Panc1 (cell line): ENCODE results near the gene ITLN2. TPM values are rescaled to one million over a fixed set of nuclear protein-coding genes. Genes with fewer than 3 reads are reported as not detected.
"Not testable (repeated sequence)": the region's sequence is repeated elsewhere in the genome, so short reads cannot be mapped to it uniquely, and the experiment has no call there.

ENCODE experiments used
- ATAC-seq: fragments of 200-7000 bp; cut with Tn5 transposase; 2 replicates; pipeline ENCODE4 v1.9.1; 2020; ENCODE audit warnings: mild to moderate bottlenecking, moderate library complexity
- BruUV-seq: library from RNA; stranded (reverse); fragments of 400-500 nt; replicated peaks from 2 replicates; lab custom pipeline; 2021; lab: Mats Ljungman, UMichigan
- CTCF ChIA-PET: fragments of 300-600 bp; sonication (Branson Sonifier 250); formaldehyde crosslinking; loops from one replicate; lab custom pipeline; 2022; ENCODE audit warnings: antibody characterized with exemption; lab: Charles Lee
- POLR2A ChIA-PET: fragments of 300-600 bp; sonication (Branson Sonifier 250); formaldehyde crosslinking; loops from one replicate; lab custom pipeline; 2022; ENCODE audit warnings: antibody characterized with exemption; lab: Charles Lee
- DNase-seq: peaks from one replicate; pipeline ENCODE4 v3.0.0-alpha.2; 2010; ENCODE audit warnings: low read depth, low spot score
- H3K27ac ChIP-seq: 2 replicates; pipeline ENCODE4 v1.5.1; 2011; ENCODE audit warnings: mild to moderate bottlenecking, low read length, inconsistent platforms
- H3K27me3 ChIP-seq: fragments of 200-500 bp; sonication (Bioruptor generic); 2 replicates; pipeline ENCODE4 v1.6.0; 2014; ENCODE audit warnings: low read length, inconsistent platforms; ENCODE audit not compliant: control insufficient read depth, insufficient read depth
- H3K36me3 ChIP-seq: fragments of 200-500 bp; sonication (Bioruptor generic); 2 replicates; pipeline ENCODE4 v1.5.1; 2014; ENCODE audit warnings: inconsistent platforms, mild to moderate bottlenecking, low read length, moderate library complexity; ENCODE audit not compliant: control insufficient read depth, insufficient read depth
- H3K4me1 ChIP-seq: 2 replicates; pipeline ENCODE4 v1.5.1; 2011; ENCODE audit warnings: inconsistent platforms, mild to moderate bottlenecking, low read length, moderate library complexity; ENCODE audit not compliant: control insufficient read depth, insufficient read depth
- H3K4me3 ChIP-seq, 2 experiments: 2 replicates each; pipeline ENCODE4 v1.5.1; 2011 to 2012; ENCODE audit warnings: low read depth in 2 of 2, low read length in 2 of 2, mild to moderate bottlenecking in 2 of 2, inconsistent platforms in 1 of 2, moderate library complexity in 1 of 2
- H3K9me3 ChIP-seq: fragments of 200-500 bp; sonication (Bioruptor generic); 2 replicates; pipeline ENCODE4 v1.5.1; 2014; ENCODE audit warnings: low read depth, mild to moderate bottlenecking, inconsistent platforms, low read length, moderate library complexity; ENCODE audit not compliant: control insufficient read depth, insufficient read depth
- POLR2AphosphoS5 ChIP-seq: IDR thresholded peaks from 2 replicates; pipeline ENCODE4 v1.6.1; 2012; ENCODE audit warnings: mild to moderate bottlenecking, low read depth, low read length, moderate library complexity
- SIN3A ChIP-seq: IDR thresholded peaks from 2 replicates; pipeline ENCODE4 v1.6.1; 2012; ENCODE audit warnings: low read depth, mild to moderate bottlenecking, low read length, moderate library complexity, borderline replicate concordance; ENCODE audit not compliant: insufficient read depth
- TCF7L2 ChIP-seq: IDR thresholded peaks from 2 replicates; pipeline ENCODE4 v1.6.1; 2011; ENCODE audit warnings: mild to moderate bottlenecking, low read depth, low read length, inconsistent platforms
- in situ Hi-C: cut with HindIII; loops from 2 replicates; pipeline ENCODE4 v1.10.0; 2016; ENCODE audit warnings: low sequenced_read_pairs, low pct_unique_long_range_greater_than_20kb
- intact Hi-C: fragments of 100-400 bp; cut with micrococcal nuclease; formaldehyde crosslinking; loops from one replicate; pipeline ENCODE4 v1.10.0; 2022; ENCODE audit not compliant: unreplicated experiment
- total RNA-seq: library from RNA; stranded (reverse); gene quantifications from one replicate; pipeline ENCODE4 v1.2.1, GENCODE V29; 2021; ENCODE audit not compliant: unreplicated experiment
- TF ChIP-seq, protein P1 (sequence below): fragments of 450-650 bp; IDR thresholded peaks from 2 replicates; pipeline ENCODE4 v1.5.1; 2017; ENCODE audit warnings: mild to moderate bottlenecking
- TF ChIP-seq, protein P2 (sequence below), 2 experiments: IDR thresholded peaks; 2 replicates each; pipeline ENCODE4 v1.6.1; 2011 to 2012; ENCODE audit warnings: low read depth in 2 of 2, control low read depth in 1 of 2, low read length in 1 of 2, mild to moderate bottlenecking in 1 of 2, moderate library complexity in 1 of 2; ENCODE audit not compliant: insufficient read depth in 1 of 2

The ITLN2 gene
- total RNA-seq, 1 experiment from 2014 or later, result not detected

DNA sequence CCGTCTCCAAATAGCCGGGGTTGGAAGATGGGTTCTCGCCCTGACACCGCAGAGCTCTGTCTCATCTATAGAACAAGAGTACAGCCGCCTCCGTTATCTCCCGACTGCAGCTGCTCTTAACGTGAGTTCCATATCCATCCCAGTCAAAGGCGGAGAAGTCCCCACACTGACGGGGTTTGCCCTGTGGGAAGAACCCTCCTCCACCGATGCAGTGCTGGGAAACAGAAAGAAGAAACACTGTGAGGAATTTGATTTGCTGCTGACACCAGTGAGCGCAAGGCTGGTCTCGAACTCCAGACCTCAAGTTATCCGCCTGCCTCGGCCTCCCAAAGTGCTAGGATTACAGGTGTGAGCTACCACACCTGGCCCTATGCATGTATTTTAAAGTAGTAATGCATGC lies 9.5 kb downstream of the ITLN2 start:
- Histone ChIP-seq H3K4me1 (no peaks in the 10 kb centered on the region), H3K27me3 (peaks cover 7% of the 10 kb centered on the region), H3K4me3 (no peak overlapping the region), H3K27ac (no peak overlapping the region), H3K9me3 (no peaks in the 10 kb centered on the region), H3K36me3 (no peaks in the 10 kb centered on the region)
- DNase-seq (no peak), ATAC-seq (no peak)
- TF ChIP-seq SIN3A (no peak), POLR2AphosphoS5 (no peak), TCF7L2 (no peak)
- TF ChIP-seq, protein P1, sequence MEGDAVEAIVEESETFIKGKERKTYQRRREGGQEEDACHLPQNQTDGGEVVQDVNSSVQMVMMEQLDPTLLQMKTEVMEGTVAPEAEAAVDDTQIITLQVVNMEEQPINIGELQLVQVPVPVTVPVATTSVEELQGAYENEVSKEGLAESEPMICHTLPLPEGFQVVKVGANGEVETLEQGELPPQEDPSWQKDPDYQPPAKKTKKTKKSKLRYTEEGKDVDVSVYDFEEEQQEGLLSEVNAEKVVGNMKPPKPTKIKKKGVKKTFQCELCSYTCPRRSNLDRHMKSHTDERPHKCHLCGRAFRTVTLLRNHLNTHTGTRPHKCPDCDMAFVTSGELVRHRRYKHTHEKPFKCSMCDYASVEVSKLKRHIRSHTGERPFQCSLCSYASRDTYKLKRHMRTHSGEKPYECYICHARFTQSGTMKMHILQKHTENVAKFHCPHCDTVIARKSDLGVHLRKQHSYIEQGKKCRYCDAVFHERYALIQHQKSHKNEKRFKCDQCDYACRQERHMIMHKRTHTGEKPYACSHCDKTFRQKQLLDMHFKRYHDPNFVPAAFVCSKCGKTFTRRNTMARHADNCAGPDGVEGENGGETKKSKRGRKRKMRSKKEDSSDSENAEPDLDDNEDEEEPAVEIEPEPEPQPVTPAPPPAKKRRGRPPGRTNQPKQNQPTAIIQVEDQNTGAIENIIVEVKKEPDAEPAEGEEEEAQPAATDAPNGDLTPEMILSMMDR, result no peak
- TF ChIP-seq, protein P2, sequence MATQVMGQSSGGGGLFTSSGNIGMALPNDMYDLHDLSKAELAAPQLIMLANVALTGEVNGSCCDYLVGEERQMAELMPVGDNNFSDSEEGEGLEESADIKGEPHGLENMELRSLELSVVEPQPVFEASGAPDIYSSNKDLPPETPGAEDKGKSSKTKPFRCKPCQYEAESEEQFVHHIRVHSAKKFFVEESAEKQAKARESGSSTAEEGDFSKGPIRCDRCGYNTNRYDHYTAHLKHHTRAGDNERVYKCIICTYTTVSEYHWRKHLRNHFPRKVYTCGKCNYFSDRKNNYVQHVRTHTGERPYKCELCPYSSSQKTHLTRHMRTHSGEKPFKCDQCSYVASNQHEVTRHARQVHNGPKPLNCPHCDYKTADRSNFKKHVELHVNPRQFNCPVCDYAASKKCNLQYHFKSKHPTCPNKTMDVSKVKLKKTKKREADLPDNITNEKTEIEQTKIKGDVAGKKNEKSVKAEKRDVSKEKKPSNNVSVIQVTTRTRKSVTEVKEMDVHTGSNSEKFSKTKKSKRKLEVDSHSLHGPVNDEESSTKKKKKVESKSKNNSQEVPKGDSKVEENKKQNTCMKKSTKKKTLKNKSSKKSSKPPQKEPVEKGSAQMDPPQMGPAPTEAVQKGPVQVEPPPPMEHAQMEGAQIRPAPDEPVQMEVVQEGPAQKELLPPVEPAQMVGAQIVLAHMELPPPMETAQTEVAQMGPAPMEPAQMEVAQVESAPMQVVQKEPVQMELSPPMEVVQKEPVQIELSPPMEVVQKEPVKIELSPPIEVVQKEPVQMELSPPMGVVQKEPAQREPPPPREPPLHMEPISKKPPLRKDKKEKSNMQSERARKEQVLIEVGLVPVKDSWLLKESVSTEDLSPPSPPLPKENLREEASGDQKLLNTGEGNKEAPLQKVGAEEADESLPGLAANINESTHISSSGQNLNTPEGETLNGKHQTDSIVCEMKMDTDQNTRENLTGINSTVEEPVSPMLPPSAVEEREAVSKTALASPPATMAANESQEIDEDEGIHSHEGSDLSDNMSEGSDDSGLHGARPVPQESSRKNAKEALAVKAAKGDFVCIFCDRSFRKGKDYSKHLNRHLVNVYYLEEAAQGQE (IDR thresholded peaks at IDR 0.05; ENCODE audit: insufficient read depth in 1 of 2, low read depth in 2 of 2, low read length in 1 of 2), result no peak
- ChIA-PET POLR2A (no interaction called here), CTCF (no interaction called here)
- no TSS peak for BruUV-seq
- in situ Hi-C loops, result no loop called here
- intact Hi-C loops, result no loop called here

DNA sequence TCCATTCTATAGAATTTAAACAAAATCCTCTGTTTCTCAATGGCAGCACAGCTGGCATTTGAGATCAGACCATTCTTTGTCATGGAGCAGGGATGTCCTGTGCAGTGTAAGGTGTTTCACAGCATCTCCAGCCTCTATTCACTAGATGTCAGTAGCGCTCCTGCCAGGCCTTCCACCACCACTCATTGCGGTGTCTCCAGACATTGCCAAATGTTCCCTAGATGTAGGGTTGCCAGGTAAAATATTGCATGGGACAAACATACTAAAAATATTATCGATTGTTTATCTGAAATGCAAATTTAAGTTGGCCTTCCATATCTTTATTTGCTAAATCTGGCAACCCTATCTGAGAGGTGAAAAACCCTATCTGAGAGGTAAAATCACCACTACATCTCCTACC lies 11.7 kb downstream of the ITLN2 start:
- Histone ChIP-seq H3K27ac (no peak overlapping the region), H3K4me3 (no peak overlapping the region), H3K9me3 (no peaks in the 10 kb centered on the region), H3K36me3 (no peaks in the 10 kb centered on the region), H3K4me1 (no peaks in the 10 kb centered on the region), H3K27me3 (peaks cover 7% of the 10 kb centered on the region)
- peak; percentile 87 for ATAC-seq
- in situ Hi-C loops (no loop called here), intact Hi-C loops (no loop called here)
- no TSS peak for BruUV-seq
- no peak for DNase-seq
- CTCF ChIA-PET, result interaction anchor here (0.8 to 2.3 kb wide), 2 partner anchors 9 to 124 kb away, joined by 5 to 8 read pairs; no protein-coding TSS in a partner anchor
- TF ChIP-seq, protein P1, result peak; percentile 73
- TF ChIP-seq TCF7L2 (no peak), POLR2AphosphoS5 (no peak), SIN3A (no peak)
- TF ChIP-seq, protein P2 (IDR thresholded peaks at IDR 0.05; ENCODE audit: insufficient read depth in 1 of 2, low read depth in 2 of 2, low read length in 1 of 2), result no peak
- POLR2A ChIA-PET, result no interaction called here

DNA sequence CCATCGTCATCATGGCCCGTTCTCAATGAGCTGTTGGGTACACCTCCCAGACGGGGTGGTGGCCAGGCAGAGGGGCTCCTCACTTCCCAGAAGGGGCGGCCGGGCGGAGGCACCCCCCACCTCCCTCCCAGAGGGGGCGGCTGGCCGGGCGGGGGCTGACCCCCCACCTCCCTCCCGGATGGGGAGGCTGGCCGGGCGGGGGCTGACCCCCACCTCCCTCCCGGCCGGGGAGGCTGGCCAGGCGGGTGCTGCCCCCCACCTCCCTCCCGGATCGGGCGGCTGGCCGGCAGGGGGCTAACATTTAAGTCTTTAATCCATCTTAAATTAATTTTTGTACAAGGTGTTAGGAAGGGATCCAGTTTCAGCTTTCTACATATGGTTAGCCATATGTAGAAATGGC lies 17.9 kb downstream of the ITLN2 start:
- POLR2A ChIA-PET, H3K4me3 ChIP-seq, in situ Hi-C loops, H3K27ac ChIP-seq, H3K27me3 ChIP-seq, H3K4me1 ChIP-seq, BruUV-seq, ATAC-seq, H3K9me3 ChIP-seq, intact Hi-C loops, DNase-seq, H3K36me3 ChIP-seq: not testable (repeated sequence)
- CTCF ChIA-PET, result interaction anchor here (0.9 kb wide), 1 partner anchor 29 kb away, joined by 3 read pairs; no protein-coding TSS in a partner anchor
